A673 (cell line): ENCODE results near the gene FHIT. TPM values are rescaled to one million over a fixed set of nuclear protein-coding genes. Genes with fewer than 3 reads are reported as not detected.

Source experiments
- BruUV-seq: library from RNA; stranded (reverse); fragments of 400-500 nt; replicated peaks from 2 replicates; lab custom pipeline; 2021; lab: Mats Ljungman, UMichigan
- CTCF ChIA-PET: fragments of 300-600 bp; sonication (Branson Sonifier 250); formaldehyde crosslinking; loops from one replicate; lab custom pipeline; 2022; ENCODE audit warnings: antibody characterized with exemption; lab: Charles Lee
- POLR2A ChIA-PET: fragments of 300-600 bp; sonication (Branson Sonifier 250); formaldehyde crosslinking; loops from one replicate; lab custom pipeline; 2022; ENCODE audit warnings: antibody characterized with exemption; ENCODE audit not compliant: low non-redundant PET; lab: Charles Lee
- DNase-seq: peaks from one replicate; pipeline ENCODE4 v3.0.0-alpha.2; 2015; ENCODE audit warnings: low spot score
- H3K27ac ChIP-seq: fragments of 200-600 bp; sonication (generic); 2 replicates; pipeline ENCODE4 v1.5.1; 2016; ENCODE audit warnings: mixed run types, low read depth, mild to moderate bottlenecking, mixed read lengths, antibody characterized with exemption, low read length; ENCODE audit not compliant: poor library complexity, severe bottlenecking
- H3K27me3 ChIP-seq: fragments of 200-600 bp; sonication (generic); replicated peaks from 2 replicates; pipeline ENCODE4 v1.6.1; 2017; ENCODE audit warnings: mixed run types, low read depth, mild to moderate bottlenecking, mixed read lengths, antibody characterized with exemption, low read length; ENCODE audit not compliant: insufficient read depth, poor library complexity
- H3K36me3 ChIP-seq: fragments of 200-600 bp; sonication (generic); 2 replicates; pipeline ENCODE4 v1.6.1; 2016; ENCODE audit warnings: mixed run types, mild to moderate bottlenecking, mixed read lengths, antibody characterized with exemption, low read length; ENCODE audit not compliant: insufficient read depth, poor library complexity, severe bottlenecking
- H3K4me1 ChIP-seq: fragments of 200-600 bp; sonication (generic); 2 replicates; pipeline ENCODE4 v1.6.1; 2017; ENCODE audit warnings: mixed run types, mild to moderate bottlenecking, mixed read lengths, antibody characterized with exemption, low read length; ENCODE audit not compliant: insufficient read depth, poor library complexity, severe bottlenecking
- H3K4me3 ChIP-seq: fragments of 200-600 bp; sonication (generic); 2 replicates; pipeline ENCODE4 v1.5.1; 2016; ENCODE audit warnings: low read depth, mixed run types, mild to moderate bottlenecking, mixed read lengths, low read length; ENCODE audit not compliant: poor library complexity, severe bottlenecking
- H3K9me3 ChIP-seq: fragments of 200-600 bp; sonication (generic); 2 replicates; pipeline ENCODE4 v1.6.1; 2016; ENCODE audit warnings: mixed run types, low read depth, mild to moderate bottlenecking, mixed read lengths, antibody characterized with exemption, low read length; ENCODE audit not compliant: poor library complexity, severe bottlenecking
- EZH2 ChIP-seq: fragments of 200-600 bp; sonication (generic); IDR thresholded peaks from 2 replicates; pipeline ENCODE4 v1.6.1; 2017; ENCODE audit warnings: borderline replicate concordance, low read depth, mild to moderate bottlenecking, mixed read lengths, antibody characterized with exemption, low read length; ENCODE audit not compliant: poor library complexity, severe bottlenecking
- intact Hi-C: fragments of 100-400 bp; cut with micrococcal nuclease; formaldehyde crosslinking; loops from one replicate; pipeline ENCODE4 v1.10.0; 2022; ENCODE audit not compliant: unreplicated experiment
- total RNA-seq: library from RNA; stranded (reverse); gene quantifications from 2 replicates; pipeline ENCODE4 v1.2.3, GENCODE V29; 2021
- TF ChIP-seq, protein P1 (sequence below): fragments of 300-800, 200-600 bp; sonication (generic); conservative IDR thresholded peaks from 2 replicates; pipeline ENCODE4 v1.5.1; 2017; ENCODE audit warnings: low read depth, mild to moderate bottlenecking, antibody characterized with exemption, low read length, moderate library complexity, mixed read lengths

FHIT gene
- total RNA-seq, 1 experiment from 2014 or later, result not detected

DNA sequence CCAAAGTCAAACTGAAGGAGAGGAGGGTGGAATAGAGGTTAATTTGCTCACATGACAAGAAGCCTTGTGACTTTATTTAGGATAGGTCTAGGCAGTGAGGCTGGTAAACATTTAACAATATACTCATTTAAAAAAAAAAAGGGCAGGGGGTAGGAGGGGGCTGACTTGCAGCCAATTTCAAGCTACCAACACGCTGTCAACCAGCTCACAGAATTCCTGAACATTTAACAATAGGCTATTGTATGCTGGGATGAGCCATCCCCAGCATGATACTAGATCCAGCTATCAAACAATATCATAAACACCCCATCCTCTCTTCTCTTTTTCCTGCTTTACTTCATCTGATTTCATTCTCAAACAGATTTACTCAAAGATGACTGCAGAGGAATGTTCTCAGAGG, 1105.1 kb downstream of the FHIT start:
- Histone ChIP-seq H3K27me3 (no peaks in the 10 kb centered on the region), H3K4me1 (no peaks in the 10 kb centered on the region), H3K9me3 (no peaks in the 10 kb centered on the region), H3K27ac (no peak overlapping the region), H3K36me3 (no peaks in the 10 kb centered on the region), H3K4me3 (no peak overlapping the region)
- BruUV-seq, result no TSS peak
- intact Hi-C loops, result no loop called here
- POLR2A ChIA-PET, result no interaction called here
- CTCF ChIA-PET, result no interaction called here
- no peak for TF ChIP-seq EZH2
- TF ChIP-seq, protein P1, sequence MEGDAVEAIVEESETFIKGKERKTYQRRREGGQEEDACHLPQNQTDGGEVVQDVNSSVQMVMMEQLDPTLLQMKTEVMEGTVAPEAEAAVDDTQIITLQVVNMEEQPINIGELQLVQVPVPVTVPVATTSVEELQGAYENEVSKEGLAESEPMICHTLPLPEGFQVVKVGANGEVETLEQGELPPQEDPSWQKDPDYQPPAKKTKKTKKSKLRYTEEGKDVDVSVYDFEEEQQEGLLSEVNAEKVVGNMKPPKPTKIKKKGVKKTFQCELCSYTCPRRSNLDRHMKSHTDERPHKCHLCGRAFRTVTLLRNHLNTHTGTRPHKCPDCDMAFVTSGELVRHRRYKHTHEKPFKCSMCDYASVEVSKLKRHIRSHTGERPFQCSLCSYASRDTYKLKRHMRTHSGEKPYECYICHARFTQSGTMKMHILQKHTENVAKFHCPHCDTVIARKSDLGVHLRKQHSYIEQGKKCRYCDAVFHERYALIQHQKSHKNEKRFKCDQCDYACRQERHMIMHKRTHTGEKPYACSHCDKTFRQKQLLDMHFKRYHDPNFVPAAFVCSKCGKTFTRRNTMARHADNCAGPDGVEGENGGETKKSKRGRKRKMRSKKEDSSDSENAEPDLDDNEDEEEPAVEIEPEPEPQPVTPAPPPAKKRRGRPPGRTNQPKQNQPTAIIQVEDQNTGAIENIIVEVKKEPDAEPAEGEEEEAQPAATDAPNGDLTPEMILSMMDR, result no peak
- DNase-seq, result no peak

GRCh38 chr3:60144071-60144470, 1107.2 kb downstream of the FHIT start:
- no TSS peak for BruUV-seq
- intact Hi-C loops, result no loop called here
- Histone ChIP-seq H3K36me3 (no peaks in the 10 kb centered on the region), H3K4me3 (no peak overlapping the region), H3K9me3 (no peaks in the 10 kb centered on the region), H3K27ac (no peak overlapping the region), H3K27me3 (no peaks in the 10 kb centered on the region), H3K4me1 (no peaks in the 10 kb centered on the region)
- CTCF ChIA-PET, result no interaction called here
- POLR2A ChIA-PET, result no interaction called here
- no peak for DNase-seq
- TF ChIP-seq EZH2, result no peak
- TF ChIP-seq, protein P1, result no peak

DNA sequence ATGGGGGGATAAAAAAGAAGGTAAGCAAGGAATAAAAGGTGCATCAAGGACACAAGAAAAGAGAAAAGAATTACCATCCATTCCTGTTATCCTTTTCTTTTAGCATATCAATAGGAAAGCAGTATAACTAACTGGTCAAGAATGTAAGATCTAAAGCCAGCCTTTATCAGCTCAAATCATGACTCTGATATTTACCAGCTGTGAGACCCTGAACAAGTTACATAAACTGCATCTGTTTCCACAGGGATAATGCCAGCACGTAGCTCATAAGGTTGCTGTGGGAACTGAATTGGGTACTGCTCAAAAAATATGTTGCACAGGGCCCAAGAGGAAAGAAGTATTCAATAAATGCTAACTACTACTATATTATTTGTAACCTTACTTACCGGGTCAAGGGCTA, 1109.2 kb downstream of the FHIT start:
- ChIA-PET CTCF (no interaction called here), POLR2A (no interaction called here)
- H3K4me1 ChIP-seq, result no peaks in the 10 kb centered on the region
- H3K9me3 ChIP-seq, result no peaks in the 10 kb centered on the region
- intact Hi-C loops, result no loop called here
- DNase-seq, result no peak
- no peak overlapping the region for H3K4me3 ChIP-seq
- no peaks in the 10 kb centered on the region for H3K27me3 ChIP-seq
- BruUV-seq, result no TSS peak
- TF ChIP-seq EZH2, result no peak
- TF ChIP-seq, protein P1, result no peak
- no peaks in the 10 kb centered on the region for H3K36me3 ChIP-seq
- no peak overlapping the region for H3K27ac ChIP-seq
